ENCODE measurements around the gene ST6GALNAC3. TPM values are rescaled to one million over a fixed set of nuclear protein-coding genes. Genes with fewer than 3 reads are reported as not detected.

ST6GALNAC3 gene
- total RNA-seq, 1 experiment from 2014 or later = 2.2 TPM

DNA sequence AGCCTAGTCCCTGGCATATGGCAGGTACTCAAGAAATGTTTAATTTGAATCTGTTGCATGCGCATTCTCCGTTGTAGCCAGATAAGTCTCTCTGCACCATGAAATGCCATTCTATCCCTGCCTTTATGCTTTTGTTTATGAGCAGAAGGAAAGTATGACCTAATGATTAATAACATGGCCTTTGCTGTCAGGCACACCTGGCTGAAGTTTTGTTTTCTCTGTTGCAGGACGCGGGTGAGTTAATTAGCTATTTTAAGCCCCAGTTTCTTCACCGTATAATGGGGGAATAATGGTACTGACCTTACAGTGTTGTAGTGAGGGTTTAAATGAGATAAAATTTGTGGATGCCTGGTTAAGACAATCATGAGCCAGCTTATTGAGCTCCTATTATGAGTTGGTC lies 87.7 kb downstream of the ST6GALNAC3 start:
- POLR2A ChIA-PET = no interaction called here
- DNase-seq (ENCODE audit: low read depth, low spot score) (no peak), ATAC-seq (no peak)
- H3K4me3 ChIP-seq (replicated peaks in 1 of 2; ENCODE audit: low read depth in 1 of 2, low read length in 2 of 2) = no peak overlapping the region
- intact Hi-C loops (cut with micrococcal nuclease) = no loop called here
- H3K36me3 ChIP-seq (ENCODE audit: control insufficient read depth in 1 of 2, insufficient read depth in 2 of 2, low read length in 2 of 2) = no peaks in the 10 kb centered on the region
- BruUV-seq (replicated peaks) = no TSS peak
- no peaks in the 10 kb centered on the region for H3K27me3 ChIP-seq (ENCODE audit: insufficient read depth, low read length)
- RAD21 ChIA-PET (ENCODE audit: low non-redundant PET in 1 of 2, low total read pairs in 2 of 2, uncharacterized antibody in 2 of 2, unreplicated experiment in 2 of 2) = no interaction called here
- TF ChIP-seq JUND (IDR thresholded peaks at IDR 0.05) = no peak
- no peak for TF ChIP-seq YY1 (IDR thresholded peaks at IDR 0.05; ENCODE audit: extremely low read depth, insufficient replicate concordance, low read depth, low read length)
- TF ChIP-seq, protein P1, sequence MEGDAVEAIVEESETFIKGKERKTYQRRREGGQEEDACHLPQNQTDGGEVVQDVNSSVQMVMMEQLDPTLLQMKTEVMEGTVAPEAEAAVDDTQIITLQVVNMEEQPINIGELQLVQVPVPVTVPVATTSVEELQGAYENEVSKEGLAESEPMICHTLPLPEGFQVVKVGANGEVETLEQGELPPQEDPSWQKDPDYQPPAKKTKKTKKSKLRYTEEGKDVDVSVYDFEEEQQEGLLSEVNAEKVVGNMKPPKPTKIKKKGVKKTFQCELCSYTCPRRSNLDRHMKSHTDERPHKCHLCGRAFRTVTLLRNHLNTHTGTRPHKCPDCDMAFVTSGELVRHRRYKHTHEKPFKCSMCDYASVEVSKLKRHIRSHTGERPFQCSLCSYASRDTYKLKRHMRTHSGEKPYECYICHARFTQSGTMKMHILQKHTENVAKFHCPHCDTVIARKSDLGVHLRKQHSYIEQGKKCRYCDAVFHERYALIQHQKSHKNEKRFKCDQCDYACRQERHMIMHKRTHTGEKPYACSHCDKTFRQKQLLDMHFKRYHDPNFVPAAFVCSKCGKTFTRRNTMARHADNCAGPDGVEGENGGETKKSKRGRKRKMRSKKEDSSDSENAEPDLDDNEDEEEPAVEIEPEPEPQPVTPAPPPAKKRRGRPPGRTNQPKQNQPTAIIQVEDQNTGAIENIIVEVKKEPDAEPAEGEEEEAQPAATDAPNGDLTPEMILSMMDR (IDR thresholded peaks at IDR 0.05 in 2 of 3, conservative IDR thresholded peaks at IDR 0.05 in 1 of 3; ENCODE audit: borderline replicate concordance in 1 of 3, insufficient read depth in 1 of 3, low read depth in 2 of 3, low read length in 2 of 3) = no peak
- TF ChIP-seq CBX3 (IDR thresholded peaks at IDR 0.05; ENCODE audit: low read depth) = no peak
- TF ChIP-seq FOSL1 (IDR thresholded peaks at IDR 0.05; ENCODE audit: low read depth) = no peak
- no peak for TF ChIP-seq MAX (IDR thresholded peaks at IDR 0.05)
- TF ChIP-seq ZFX (IDR thresholded peaks at IDR 0.05) = no peak
- no peak for TF ChIP-seq SP1 (IDR thresholded peaks at IDR 0.05; ENCODE audit: low read depth)
- TF ChIP-seq ZNF274 (IDR thresholded peaks at IDR 0.05; ENCODE audit: low read depth, low read length) = no peak
- TF ChIP-seq, protein P2, sequence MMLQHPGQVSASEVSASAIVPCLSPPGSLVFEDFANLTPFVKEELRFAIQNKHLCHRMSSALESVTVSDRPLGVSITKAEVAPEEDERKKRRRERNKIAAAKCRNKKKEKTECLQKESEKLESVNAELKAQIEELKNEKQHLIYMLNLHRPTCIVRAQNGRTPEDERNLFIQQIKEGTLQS (IDR thresholded peaks at IDR 0.05) = no peak
- TF ChIP-seq SIN3A (IDR thresholded peaks at IDR 0.05; ENCODE audit: low read depth) = no peak
- no peak for TF ChIP-seq CEBPB (IDR thresholded peaks at IDR 0.05; ENCODE audit: low read depth)
- TF ChIP-seq, protein P3, sequence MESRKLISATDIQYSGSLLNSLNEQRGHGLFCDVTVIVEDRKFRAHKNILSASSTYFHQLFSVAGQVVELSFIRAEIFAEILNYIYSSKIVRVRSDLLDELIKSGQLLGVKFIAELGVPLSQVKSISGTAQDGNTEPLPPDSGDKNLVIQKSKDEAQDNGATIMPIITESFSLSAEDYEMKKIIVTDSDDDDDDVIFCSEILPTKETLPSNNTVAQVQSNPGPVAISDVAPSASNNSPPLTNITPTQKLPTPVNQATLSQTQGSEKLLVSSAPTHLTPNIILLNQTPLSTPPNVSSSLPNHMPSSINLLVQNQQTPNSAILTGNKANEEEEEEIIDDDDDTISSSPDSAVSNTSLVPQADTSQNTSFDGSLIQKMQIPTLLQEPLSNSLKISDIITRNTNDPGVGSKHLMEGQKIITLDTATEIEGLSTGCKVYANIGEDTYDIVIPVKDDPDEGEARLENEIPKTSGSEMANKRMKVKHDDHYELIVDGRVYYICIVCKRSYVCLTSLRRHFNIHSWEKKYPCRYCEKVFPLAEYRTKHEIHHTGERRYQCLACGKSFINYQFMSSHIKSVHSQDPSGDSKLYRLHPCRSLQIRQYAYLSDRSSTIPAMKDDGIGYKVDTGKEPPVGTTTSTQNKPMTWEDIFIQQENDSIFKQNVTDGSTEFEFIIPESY (IDR thresholded peaks at IDR 0.05; ENCODE audit: extremely low read depth, insufficient replicate concordance, low read length) = no peak
- no peak for TF ChIP-seq EZH2 (IDR thresholded peaks at IDR 0.05)
- no peak for TF ChIP-seq POLR2A (IDR thresholded peaks at IDR 0.05; ENCODE audit: borderline replicate concordance, extremely low read depth, insufficient read depth, insufficient read length)
- TF ChIP-seq POLR2AphosphoS5 (IDR thresholded peaks at IDR 0.05; ENCODE audit: low read depth, low read length) = no peak
- peaks cover 3 to 23% of the 10 kb centered on the region in 2 experiments; a peak in 3 of 4 replicates for H3K4me1 ChIP-seq (ENCODE audit: control insufficient read depth in 1 of 2, insufficient read depth in 2 of 2, low read length in 2 of 2)
- H3K4me2 ChIP-seq (ENCODE audit: low read length) = no peak overlapping the region
- CTCF ChIA-PET = no interaction called here
- no peaks in the 10 kb centered on the region for H3K79me2 ChIP-seq (ENCODE audit: insufficient read depth, low read length)
- no peaks in the 10 kb centered on the region for H3K9me2 ChIP-seq (ENCODE audit: insufficient read depth)
- H2AFZ ChIP-seq (ENCODE audit: low read depth, low read length, poor library complexity, severe bottlenecking) = no peak overlapping the region
- H4K20me1 ChIP-seq (ENCODE audit: insufficient read depth) = no peaks in the 10 kb centered on the region
- no peak overlapping the region for H3K27ac ChIP-seq (ENCODE audit: low read depth, low read length)
- H3K9me3 ChIP-seq (ENCODE audit: control insufficient read depth in 1 of 2, insufficient read depth in 1 of 2, low read depth in 1 of 2, low read length in 2 of 2) = no peaks in the 10 kb centered on the region
- no peak overlapping the region for H3K9ac ChIP-seq (ENCODE audit: low read length)

Data from HCT116 (cell line).